ENCODE data around the gene NDUFA5.
"Not testable (repeated sequence)": the region's sequence is repeated elsewhere in the genome, so short reads cannot be mapped to it uniquely, and the experiment has no call there.

Gene NDUFA5

GRCh38 chr7:123528265-123528664 is 29.4 kb downstream of the NDUFA5 start:
- Histone ChIP-seq H3K36me3 (ENCODE audit: insufficient read depth, low read length) (no peaks in the 10 kb centered on the region), H2AFZ (ENCODE audit: low read depth, low read length) (no peak overlapping the region), H3K27ac (ENCODE audit: low read length) (no peak overlapping the region), H3K4me3 (ENCODE audit: low read depth in 1 of 2, low read length in 2 of 2) (no peak overlapping the region), H3K4me1 (ENCODE audit: insufficient read depth, low read length) (no peaks in the 10 kb centered on the region), H3K79me2 (ENCODE audit: insufficient read depth, low read length) (no peaks in the 10 kb centered on the region), H3K4me2 (ENCODE audit: insufficient read depth, low read length) (no peak overlapping the region), H3K9me3 (ENCODE audit: insufficient read depth, low read length, severe bottlenecking) (no peaks in the 10 kb centered on the region), H3K27me3 (ENCODE audit: insufficient read depth, low read length, poor library complexity) (no peaks in the 10 kb centered on the region), H3K9ac (ENCODE audit: low read depth, low read length) (no peak overlapping the region), H4K20me1 (ENCODE audit: insufficient read depth, low read length) (no peaks in the 10 kb centered on the region)
- TF ChIP-seq CTCF (IDR thresholded peaks at IDR 0.05; ENCODE audit: borderline replicate concordance, extremely low read depth, low read length, poor library complexity, severe bottlenecking) (no peak), EZH2 (IDR thresholded peaks at IDR 0.05; ENCODE audit: borderline replicate concordance, low read depth, low read length, severe bottlenecking) (no peak)
- no peak for ATAC-seq (ENCODE audit: insufficient read depth, low read depth)
- DNase-seq = no peak

DNA sequence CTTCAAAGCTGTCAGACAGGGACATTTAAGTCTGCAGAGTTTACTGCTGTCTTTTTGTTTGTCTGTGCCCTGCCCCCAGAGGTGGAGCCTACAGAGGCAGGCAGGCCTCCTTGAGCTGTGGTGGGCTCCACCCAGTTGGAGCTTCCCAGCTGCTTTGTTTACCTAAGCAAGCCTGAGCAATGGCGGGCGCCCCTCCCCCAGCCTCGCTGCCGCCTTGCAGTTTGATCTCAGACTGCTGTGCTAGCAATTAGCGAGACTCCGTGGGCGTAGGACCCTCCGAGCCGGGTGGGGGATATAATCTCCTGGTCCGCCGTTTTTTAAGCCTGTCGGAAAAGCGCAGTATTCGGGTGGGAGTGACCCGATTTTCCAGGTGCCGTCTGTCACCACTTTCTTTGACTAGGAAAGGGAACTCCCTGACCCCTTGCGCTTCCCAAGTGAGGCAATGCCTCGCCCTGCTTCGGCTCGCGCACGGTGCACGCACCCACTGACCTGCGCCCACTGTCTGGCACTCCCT is 29.8 kb downstream of the NDUFA5 start:
- H3K79me2 ChIP-seq (ENCODE audit: insufficient read depth, low read length); ATAC-seq (ENCODE audit: insufficient read depth, low read depth); H3K4me2 ChIP-seq (ENCODE audit: insufficient read depth, low read length); H3K9me3 ChIP-seq (ENCODE audit: insufficient read depth, low read length, severe bottlenecking); H4K20me1 ChIP-seq (ENCODE audit: insufficient read depth, low read length); H2AFZ ChIP-seq (ENCODE audit: low read depth, low read length); H3K4me3 ChIP-seq (ENCODE audit: low read depth in 1 of 2, low read length in 2 of 2); H3K27me3 ChIP-seq (ENCODE audit: insufficient read depth, low read length, poor library complexity); H3K27ac ChIP-seq (ENCODE audit: low read length); H3K9ac ChIP-seq (ENCODE audit: low read depth, low read length); H3K36me3 ChIP-seq (ENCODE audit: insufficient read depth, low read length); DNase-seq; H3K4me1 ChIP-seq (ENCODE audit: insufficient read depth, low read length): not testable (repeated sequence)

- not testable (repeated sequence) for H3K79me2 ChIP-seq (ENCODE audit: insufficient read depth, low read length)
These were observed 31.1 kb downstream of the NDUFA5 start for GRCh38 chr7:123526533-123526932.

GRCh38 chr7:123522066-123522465 is 35.6 kb downstream of the NDUFA5 start:
- Histone ChIP-seq H4K20me1 (ENCODE audit: insufficient read depth, low read length) (no peaks in the 10 kb centered on the region), H3K4me1 (ENCODE audit: insufficient read depth, low read length) (no peaks in the 10 kb centered on the region), H3K27me3 (ENCODE audit: insufficient read depth, low read length, poor library complexity) (no peaks in the 10 kb centered on the region), H3K9me3 (ENCODE audit: insufficient read depth, low read length, severe bottlenecking) (no peaks in the 10 kb centered on the region), H2AFZ (ENCODE audit: low read depth, low read length) (no peak overlapping the region), H3K27ac (ENCODE audit: low read length) (no peak overlapping the region), H3K4me3 (ENCODE audit: low read depth in 1 of 2, low read length in 2 of 2) (no peak overlapping the region), H3K36me3 (ENCODE audit: insufficient read depth, low read length) (no peaks in the 10 kb centered on the region), H3K9ac (ENCODE audit: low read depth, low read length) (no peak overlapping the region), H3K79me2 (ENCODE audit: insufficient read depth, low read length) (no peaks in the 10 kb centered on the region), H3K4me2 (ENCODE audit: insufficient read depth, low read length) (no peak overlapping the region)
- no peak for ATAC-seq (ENCODE audit: insufficient read depth, low read depth)
- TF ChIP-seq CTCF (IDR thresholded peaks at IDR 0.05; ENCODE audit: borderline replicate concordance, extremely low read depth, low read length, poor library complexity, severe bottlenecking) (no peak), EZH2 (IDR thresholded peaks at IDR 0.05; ENCODE audit: borderline replicate concordance, low read depth, low read length, severe bottlenecking) (no peak)
- no peak for DNase-seq

More at GRCh38 chr7:123526533-123526932, 31.1 kb downstream of the NDUFA5 start:
- not testable (repeated sequence) for ATAC-seq (ENCODE audit: insufficient read depth, low read depth); H3K9me3 ChIP-seq (ENCODE audit: insufficient read depth, low read length, severe bottlenecking); H3K4me3 ChIP-seq (ENCODE audit: low read depth in 1 of 2, low read length in 2 of 2); H3K36me3 ChIP-seq (ENCODE audit: insufficient read depth, low read length); H2AFZ ChIP-seq (ENCODE audit: low read depth, low read length); H3K9ac ChIP-seq (ENCODE audit: low read depth, low read length); H3K27me3 ChIP-seq (ENCODE audit: insufficient read depth, low read length, poor library complexity); H3K4me1 ChIP-seq (ENCODE audit: insufficient read depth, low read length); DNase-seq; H4K20me1 ChIP-seq (ENCODE audit: insufficient read depth, low read length); H3K27ac ChIP-seq (ENCODE audit: low read length); H3K4me2 ChIP-seq (ENCODE audit: insufficient read depth, low read length)
